ENCODE measurements around the gene KRT85. TPM values are rescaled to one million over a fixed set of nuclear protein-coding genes. Genes with fewer than 3 reads are reported as not detected.

Gene KRT85
- total and polyA plus RNA-seq, 10 of the 15 experiments (the other 5 are each of a cell fraction or from before 2014, with no cell fraction given), result 0.05 to 0.18 (median 0.11) TPM; not detected in 6

GRCh38 chr12:52387859-52388258 is 20.6 kb upstream of the KRT85 start (continued):
- TF ChIP-seq STAT1 (conservative IDR thresholded peaks at IDR 0.05) (no peak), BCL11A (IDR thresholded peaks at IDR 0.05; ENCODE audit: low read depth, low read length) (no peak), SMARCA5 (IDR thresholded peaks at IDR 0.05) (no peak)

- DNase-seq (ENCODE audit: low read depth, low spot score) (no peak), ATAC-seq (no peak), FAIRE-seq (no peak)
- Histone ChIP-seq H3K9ac (ENCODE audit: control insufficient read depth, insufficient read depth, low read length) (no peak within 1 kb of the TSS), H3K27me3 (replicated peaks in 1 of 2; ENCODE audit: control insufficient read depth in 2 of 2, insufficient read depth in 2 of 2, low read length in 1 of 2) (peaks cover 4 to 12% of the 10 kb centered on the region in 2 experiments; a peak in 3 of 4 replicates), H3K4me1 (ENCODE audit: control insufficient read depth, insufficient read depth, low read length) (no peaks in the 10 kb centered on the region), H4K20me1 (ENCODE audit: control insufficient read depth, insufficient read depth) (no peaks in the 10 kb centered on the region; the same call in 1 of the 2 replicates), H3K4me2 (ENCODE audit: control insufficient read depth, insufficient read depth) (no peak within 1 kb of the TSS), H2AFZ (ENCODE audit: control insufficient read depth, low read depth, low read length) (no peak within 1 kb of the TSS), H3K79me2 (ENCODE audit: control insufficient read depth, insufficient read depth, low read length) (no peaks in the 10 kb centered on the region), H3K9me3 (replicated peaks; ENCODE audit: control insufficient read depth, insufficient read depth, low read length) (no peaks in the 10 kb centered on the region), H3K27ac (ENCODE audit: control insufficient read depth, insufficient read depth) (no peak within 1 kb of the TSS), H3K36me3 (ENCODE audit: control insufficient read depth in 2 of 2, insufficient read depth in 2 of 2, low read length in 1 of 2) (no peaks in the 10 kb centered on the region), H3K4me3 (no peak within 1 kb of the TSS)
- intact Hi-C loops (cut with micrococcal nuclease; ENCODE audit: unreplicated experiment) (no loop called here), in situ Hi-C loops (cut with MboI) (loop anchor here (25.0 kb wide), 1 partner anchor 602 kb away; no protein-coding TSS in a partner anchor)
- BruUV-seq (replicated peaks), result no TSS peak
- RAD21 ChIA-PET (ENCODE audit: unreplicated experiment), result interaction anchor here (1.3 kb wide), 1 partner anchor 12 kb away, joined by 4 read pairs; no protein-coding TSS in a partner anchor
- SMC1A ChIA-PET (ENCODE audit: uncharacterized antibody, unreplicated experiment), result no interaction called here
- CTCF ChIA-PET, result interaction anchor here (2.2 kb wide), 1 partner anchor 13 kb away, joined by 7 read pairs; no protein-coding TSS in a partner anchor
- WGBS (ENCODE audit: insufficient coverage, insufficient replicate concordance, low lambda C conversion rate, missing lambda C conversion rate), result 54% methylated on average over 11 of the region's 11 CpGs
- POLR2A ChIA-PET, result no interaction called here
- TF ChIP-seq, protein P1, sequence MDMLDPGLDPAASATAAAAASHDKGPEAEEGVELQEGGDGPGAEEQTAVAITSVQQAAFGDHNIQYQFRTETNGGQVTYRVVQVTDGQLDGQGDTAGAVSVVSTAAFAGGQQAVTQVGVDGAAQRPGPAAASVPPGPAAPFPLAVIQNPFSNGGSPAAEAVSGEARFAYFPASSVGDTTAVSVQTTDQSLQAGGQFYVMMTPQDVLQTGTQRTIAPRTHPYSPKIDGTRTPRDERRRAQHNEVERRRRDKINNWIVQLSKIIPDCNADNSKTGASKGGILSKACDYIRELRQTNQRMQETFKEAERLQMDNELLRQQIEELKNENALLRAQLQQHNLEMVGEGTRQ (IDR thresholded peaks at IDR 0.05; ENCODE audit: borderline replicate concordance, low read depth, low read length), result no peak
- no peak for TF ChIP-seq GATAD2B (conservative IDR thresholded peaks at IDR 0.05; ENCODE audit: low read depth)
- no peak for TF ChIP-seq IKZF2 (IDR thresholded peaks at IDR 0.05)
- TF ChIP-seq, protein P2, sequence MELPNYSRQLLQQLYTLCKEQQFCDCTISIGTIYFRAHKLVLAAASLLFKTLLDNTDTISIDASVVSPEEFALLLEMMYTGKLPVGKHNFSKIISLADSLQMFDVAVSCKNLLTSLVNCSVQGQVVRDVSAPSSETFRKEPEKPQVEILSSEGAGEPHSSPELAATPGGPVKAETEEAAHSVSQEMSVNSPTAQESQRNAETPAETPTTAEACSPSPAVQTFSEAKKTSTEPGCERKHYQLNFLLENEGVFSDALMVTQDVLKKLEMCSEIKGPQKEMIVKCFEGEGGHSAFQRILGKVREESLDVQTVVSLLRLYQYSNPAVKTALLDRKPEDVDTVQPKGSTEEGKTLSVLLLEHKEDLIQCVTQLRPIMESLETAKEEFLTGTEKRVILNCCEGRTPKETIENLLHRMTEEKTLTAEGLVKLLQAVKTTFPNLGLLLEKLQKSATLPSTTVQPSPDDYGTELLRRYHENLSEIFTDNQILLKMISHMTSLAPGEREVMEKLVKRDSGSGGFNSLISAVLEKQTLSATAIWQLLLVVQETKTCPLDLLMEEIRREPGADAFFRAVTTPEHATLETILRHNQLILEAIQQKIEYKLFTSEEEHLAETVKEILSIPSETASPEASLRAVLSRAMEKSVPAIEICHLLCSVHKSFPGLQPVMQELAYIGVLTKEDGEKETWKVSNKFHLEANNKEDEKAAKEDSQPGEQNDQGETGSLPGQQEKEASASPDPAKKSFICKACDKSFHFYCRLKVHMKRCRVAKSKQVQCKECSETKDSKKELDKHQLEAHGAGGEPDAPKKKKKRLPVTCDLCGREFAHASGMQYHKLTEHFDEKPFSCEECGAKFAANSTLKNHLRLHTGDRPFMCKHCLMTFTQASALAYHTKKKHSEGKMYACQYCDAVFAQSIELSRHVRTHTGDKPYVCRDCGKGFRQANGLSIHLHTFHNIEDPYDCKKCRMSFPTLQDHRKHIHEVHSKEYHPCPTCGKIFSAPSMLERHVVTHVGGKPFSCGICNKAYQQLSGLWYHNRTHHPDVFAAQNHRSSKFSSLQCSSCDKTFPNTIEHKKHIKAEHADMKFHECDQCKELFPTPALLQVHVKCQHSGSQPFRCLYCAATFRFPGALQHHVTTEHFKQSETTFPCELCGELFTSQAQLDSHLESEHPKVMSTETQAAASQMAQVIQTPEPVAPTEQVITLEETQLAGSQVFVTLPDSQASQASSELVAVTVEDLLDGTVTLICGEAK (IDR thresholded peaks at IDR 0.05; ENCODE audit: borderline replicate concordance), result no peak
- no peak for TF ChIP-seq SRF (IDR thresholded peaks at IDR 0.05; ENCODE audit: low read depth in 2 of 2, low read length in 2 of 2)
- TF ChIP-seq SUZ12 (IDR thresholded peaks at IDR 0.05; ENCODE audit: unreplicated experiment), result no peak
- no peak for TF ChIP-seq SMARCA5 (IDR thresholded peaks at IDR 0.05)
- no peak for TF ChIP-seq MTA3 (IDR thresholded peaks at IDR 0.05; ENCODE audit: borderline replicate concordance, low read length)
- TF ChIP-seq NBN (IDR thresholded peaks at IDR 0.05), result no peak
- no peak for TF ChIP-seq EGR1 (IDR thresholded peaks at IDR 0.05; ENCODE audit: borderline replicate concordance in 1 of 2, low read depth in 2 of 2, low read length in 2 of 2)
- no peak for TF ChIP-seq ZNF274 (IDR thresholded peaks at IDR 0.05; ENCODE audit: insufficient read depth, insufficient read length)
- TF ChIP-seq HDAC6 (IDR thresholded peaks at IDR 0.05; ENCODE audit: unreplicated experiment), result no peak
- TF ChIP-seq E2F4 (IDR thresholded peaks at IDR 0.05; ENCODE audit: low read depth, low read length), result no peak
- TF ChIP-seq MYC (IDR thresholded peaks at IDR 0.05; ENCODE audit: insufficient read depth, insufficient read length, insufficient replicate concordance, low read length, severe bottlenecking), result no peak
- TF ChIP-seq MEF2B (IDR thresholded peaks at IDR 0.05; ENCODE audit: partially characterized antibody, poor library complexity, severe bottlenecking), result no peak
- TF ChIP-seq TARDBP (IDR thresholded peaks at IDR 0.05; ENCODE audit: borderline replicate concordance), result no peak
Measured at GRCh38 chr12:52385226-52385702, 18.0 kb upstream of the KRT85 start, which contains the start of gene KRT84. Gene KRT84 (minus strand): TSS chr12:52385652. CDS start chr12:52385585, 67 bp downstream.
